Epithelial cell of umbilical artery (primary cell): ENCODE measurements around the gene OXER1. TPM values are rescaled to one million over a fixed set of nuclear protein-coding genes. Genes with fewer than 3 reads are reported as not detected.

Source experiments
- total RNA-seq: library from RNA; depleted of rRNA; stranded (reverse); fragments of >200 nt; gene quantifications from 2 replicates; pipeline ENCODE4 v1.2.3, GENCODE V29; 2014

OXER1 gene
- not detected in 2 replicates for total RNA-seq

GRCh38 chr2:42764096-42764495, at the start of gene OXER1:
OXER1 (minus strand) TSS chr2:42764135; CDS start chr2:42764062, 73 bp downstream.

GRCh38 chr2:42792583-42793333, 28.8 kb upstream of the OXER1 start, which contains the start of gene HAAO:
HAAO (minus strand) TSS chr2:42792583; CDS start chr2:42792536, 47 bp downstream.

Other genes starting within 250 kb of the OXER1 start
- 21.1 and 27.5 TPM in 2 replicates for gene MTA3, start 195.5 kb downstream of the OXER1 start, total RNA-seq
- gene HAAO, start 28.4 kb upstream of the OXER1 start, total RNA-seq, result not detected in 2 replicates